ENCODE measurements around the gene ETV3L. TPM values are rescaled to one million over a fixed set of nuclear protein-coding genes. Genes with fewer than 3 reads are reported as not detected.

Gene ETV3L
- total RNA-seq, 4 donors from 2014 or later, result not detected

- intact Hi-C loops (cut with DNase I; ENCODE audit: low total_unique reads), result no loop called here
- no peak for DNase-seq (ENCODE audit: low spot score in 2 of 2)
These were observed 4.5 kb downstream of the ETV3L start for GRCh38 chr1:157095091-157095490.

GRCh38 chr1:157092831-157093230 lies 6.8 kb downstream of the ETV3L start:
- no peak overlapping the region for H3K4me3 ChIP-seq (ENCODE audit: low read depth, poor library complexity, severe bottlenecking)
- intact Hi-C loops (cut with DNase I; ENCODE audit: low total_unique reads), result loop anchor here (1.0 kb wide), 1 partner anchor 62 kb away; no protein-coding TSS in a partner anchor
- no peak for TF ChIP-seq CTCF (IDR thresholded peaks at IDR 0.05)
- no peak for TF ChIP-seq POLR2A (IDR thresholded peaks at IDR 0.05)
- DNase-seq (ENCODE audit: low spot score in 2 of 2), result no peak
- WGBS, 2 donors, result 48 to 59% methylated on average over 8 of the region's 8 CpGs

More at GRCh38 chr1:157095091-157095490, 4.5 kb downstream of the ETV3L start:
- 39 to 58% methylated on average over 4 of the region's 4 CpGs for WGBS, 2 donors
- TF ChIP-seq POLR2A (IDR thresholded peaks at IDR 0.05), result no peak
- TF ChIP-seq CTCF (IDR thresholded peaks at IDR 0.05), result no peak
- H3K4me3 ChIP-seq (ENCODE audit: low read depth, poor library complexity, severe bottlenecking), result no peak overlapping the region

GRCh38 chr1:157091668-157092273 lies 7.8 kb downstream of the ETV3L start:
- 88 to 93% methylated on average over 4 of the region's 4 CpGs for WGBS, 2 donors
- TF ChIP-seq CTCF (IDR thresholded peaks at IDR 0.05) (no peak), POLR2A (IDR thresholded peaks at IDR 0.05) (no peak)
- no peak for DNase-seq (ENCODE audit: low spot score in 2 of 2)
- no peak overlapping the region for H3K4me3 ChIP-seq (ENCODE audit: low read depth, poor library complexity, severe bottlenecking)
- intact Hi-C loops (cut with DNase I; ENCODE audit: low total_unique reads), result loop anchor here (1.0 kb wide), 1 partner anchor 64 kb away; no protein-coding TSS in a partner anchor

- TF ChIP-seq CTCF (IDR thresholded peaks at IDR 0.05) (no peak), POLR2A (IDR thresholded peaks at IDR 0.05) (no peak)
- intact Hi-C loops (cut with DNase I; ENCODE audit: low total_unique reads), result no loop called here
- DNase-seq (ENCODE audit: low spot score in 2 of 2), result no peak
- 79 to 84% methylated on average over 4 of the region's 4 CpGs for WGBS, 2 donors
- H3K4me3 ChIP-seq (ENCODE audit: low read depth, poor library complexity, severe bottlenecking), result no peak overlapping the region
These were observed 8.4 kb downstream of the ETV3L start for GRCh38 chr1:157091186-157091585.

- WGBS, 2 donors, result 53 to 61% methylated on average over 3 of the region's 3 CpGs
- intact Hi-C loops (cut with DNase I; ENCODE audit: low total_unique reads), result no loop called here
These were observed 8.8 kb downstream of the ETV3L start for GRCh38 chr1:157090771-157091170.

More at GRCh38 chr1:157090771-157091170, 8.8 kb downstream of the ETV3L start:
- peak in 1 of 2 donors; percentile 82 for DNase-seq (ENCODE audit: low spot score in 2 of 2)
- no peak for TF ChIP-seq CTCF (IDR thresholded peaks at IDR 0.05)
- no peak for TF ChIP-seq POLR2A (IDR thresholded peaks at IDR 0.05)
- H3K4me3 ChIP-seq (ENCODE audit: low read depth, poor library complexity, severe bottlenecking), result no peak overlapping the region
